Astrocyte (in vitro differentiated cells and primary cell): ENCODE data around the gene FMN2.

Experiments used
- EZH2 ChIP-seq: IDR thresholded peaks from 2 replicates; pipeline ENCODE4 v1.6.1; 2012; ENCODE audit warnings: mild to moderate bottlenecking, low read length, inconsistent platforms; ENCODE audit not compliant: insufficient read depth
- TF ChIP-seq, protein P1 (sequence below): IDR thresholded peaks from 2 replicates; pipeline ENCODE4 v1.5.1; 2011; ENCODE audit warnings: low read depth, mild to moderate bottlenecking, inconsistent platforms, low read length, moderate library complexity; ENCODE audit not compliant: insufficient read depth

DNA sequence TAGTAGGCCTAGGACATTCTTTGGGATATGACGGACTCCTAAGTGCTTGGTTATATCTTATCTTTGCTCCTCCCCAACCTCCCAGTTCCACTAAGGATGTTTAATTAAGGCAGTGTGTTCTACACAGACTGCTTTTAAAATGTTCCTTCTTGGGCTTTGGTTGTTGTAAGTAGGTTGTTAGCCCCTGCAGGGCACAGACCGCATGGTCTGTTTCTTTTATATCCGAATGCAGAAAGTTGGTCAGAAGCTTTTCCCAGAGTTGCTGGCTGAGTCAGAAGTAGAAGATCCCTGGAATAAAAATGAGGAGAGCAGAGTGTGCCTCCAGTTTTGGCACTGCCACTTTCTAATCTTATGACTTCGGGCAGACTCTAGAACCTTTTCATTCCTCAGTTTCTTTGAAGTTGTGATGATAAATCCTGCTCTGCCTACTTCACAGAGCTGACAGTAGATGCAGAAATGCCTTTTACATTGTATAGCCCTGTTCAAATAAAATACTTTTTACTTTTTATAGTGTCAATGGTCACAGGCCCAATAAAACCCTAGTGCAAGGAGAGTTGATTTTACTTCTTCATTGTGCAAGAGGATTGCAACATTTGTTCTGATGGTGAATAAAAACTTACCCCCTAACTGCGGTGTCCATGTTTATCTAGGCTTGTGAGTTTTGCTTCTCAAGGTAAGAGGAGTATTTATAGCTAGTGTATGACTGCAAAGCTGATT lies 18.4 kb downstream of the FMN2 start:
- TF ChIP-seq, protein P1, sequence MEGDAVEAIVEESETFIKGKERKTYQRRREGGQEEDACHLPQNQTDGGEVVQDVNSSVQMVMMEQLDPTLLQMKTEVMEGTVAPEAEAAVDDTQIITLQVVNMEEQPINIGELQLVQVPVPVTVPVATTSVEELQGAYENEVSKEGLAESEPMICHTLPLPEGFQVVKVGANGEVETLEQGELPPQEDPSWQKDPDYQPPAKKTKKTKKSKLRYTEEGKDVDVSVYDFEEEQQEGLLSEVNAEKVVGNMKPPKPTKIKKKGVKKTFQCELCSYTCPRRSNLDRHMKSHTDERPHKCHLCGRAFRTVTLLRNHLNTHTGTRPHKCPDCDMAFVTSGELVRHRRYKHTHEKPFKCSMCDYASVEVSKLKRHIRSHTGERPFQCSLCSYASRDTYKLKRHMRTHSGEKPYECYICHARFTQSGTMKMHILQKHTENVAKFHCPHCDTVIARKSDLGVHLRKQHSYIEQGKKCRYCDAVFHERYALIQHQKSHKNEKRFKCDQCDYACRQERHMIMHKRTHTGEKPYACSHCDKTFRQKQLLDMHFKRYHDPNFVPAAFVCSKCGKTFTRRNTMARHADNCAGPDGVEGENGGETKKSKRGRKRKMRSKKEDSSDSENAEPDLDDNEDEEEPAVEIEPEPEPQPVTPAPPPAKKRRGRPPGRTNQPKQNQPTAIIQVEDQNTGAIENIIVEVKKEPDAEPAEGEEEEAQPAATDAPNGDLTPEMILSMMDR, result no peak
- no peak for TF ChIP-seq EZH2
